Lung (tissue), 16 donors: ENCODE data around the gene IFT122. TPM values are rescaled to one million over a fixed set of nuclear protein-coding genes. Genes with fewer than 3 reads are reported as not detected.
"Not testable (repeated sequence)": the region's sequence is repeated elsewhere in the genome, so short reads cannot be mapped to it uniquely, and the experiment has no call there.

ENCODE experiments used
- ATAC-seq: fragments of 200-7000 bp; cut with Tn5 transposase; one replicate; pipeline ENCODE4 v1.9.1; 2020; ENCODE audit warnings: moderate number of reproducible peaks; ENCODE audit not compliant: insufficient read depth, low FRiP score
- DNase-seq, 3 donors: peaks; one replicate each; pipeline ENCODE4 v3.0.0-alpha.2; 2013 to 2017
- H3K27ac ChIP-seq, 2 donors: one replicate each; pipeline ENCODE4 v1.5.1; 2013; ENCODE audit warnings: mild to moderate bottlenecking in 2 of 2, moderate library complexity in 2 of 2, control low read depth in 1 of 2, inconsistent platforms in 1 of 2, low read depth in 1 of 2, low read length in 1 of 2
- H3K27me3 ChIP-seq, 3 donors: one replicate each; pipeline ENCODE4 v1.5.1; 2013; ENCODE audit warnings: low read length in 2 of 3; ENCODE audit not compliant: control insufficient read depth in 3 of 3, insufficient read depth in 3 of 3
- H3K36me3 ChIP-seq, 4 donors: one replicate each; pipeline ENCODE4 v1.5.1; 2013; ENCODE audit warnings: low read length in 4 of 4, mild to moderate bottlenecking in 1 of 4, moderate library complexity in 1 of 4; ENCODE audit not compliant: control insufficient read depth in 4 of 4, insufficient read depth in 4 of 4
- H3K4me1 ChIP-seq, 5 donors: one replicate each; pipeline ENCODE4 v1.5.1; 2013; ENCODE audit warnings: low read length in 5 of 5, mild to moderate bottlenecking in 2 of 5, moderate library complexity in 1 of 5; ENCODE audit not compliant: control insufficient read depth in 5 of 5, insufficient read depth in 5 of 5
- H3K4me3 ChIP-seq: one replicate; pipeline ENCODE4 v1.5.1; 2013; ENCODE audit warnings: mild to moderate bottlenecking, control low read depth, moderate library complexity
- H3K9ac ChIP-seq, 2 donors: one replicate each; pipeline ENCODE4 v1.5.1; 2013; ENCODE audit warnings: low read length in 2 of 2, control low read depth in 1 of 2; ENCODE audit not compliant: insufficient read depth in 1 of 2
- H3K9me3 ChIP-seq, 4 donors: one replicate each; pipeline ENCODE4 v1.5.1; 2013; ENCODE audit warnings: low read length in 3 of 4, mild to moderate bottlenecking in 1 of 4, moderate library complexity in 1 of 4; ENCODE audit not compliant: control insufficient read depth in 4 of 4, insufficient read depth in 3 of 4
- CTCF ChIP-seq: IDR thresholded peaks from 2 replicates; pipeline ENCODE4 v1.5.1; 2012; ENCODE audit warnings: mild to moderate bottlenecking; ENCODE audit errors: control extremely low read depth, extremely low read depth
- WGBS, 2 donors: extraction: QIAGEN DNeasy Blood & Tissue Kit; methylation state at CpG; one replicate each; pipeline ENCODE4 v1.1.7; 2013; 5-methylcytosine and 5-hydroxymethylcytosine counted together
- long read RNA-seq, 5 donors: transcript quantifications; one replicate each; lab custom pipeline, GENCODE V29; 2026
- polyA plus RNA-seq, 2 donors: library from polyadenylated mRNA; stranded (reverse); fragments of 200-250 nt; gene quantifications; one replicate each; pipeline ENCODE4 v1.2.1, GENCODE V29; 2013
- total RNA-seq, 2 donors: library from RNA; depleted of rRNA in 1 of 2; stranded (reverse); fragments of >200 nt in 1 of 2; gene quantifications; one replicate each; pipeline ENCODE4 v1.2.1, GENCODE V29; 2014 to 2021
- donor health status: control.
- donor health status: control.
- donor health status: Bipolar disorder and iron deficiency.
- donor health status: healthy.
- donor health status: DM: yes; HTN: yes; CAD: no.

The IFT122 gene
- total RNA-seq, result 10 to 100 TPM; 49.1 to 65.7 TPM
- polyA plus RNA-seq, result 10 to 100 TPM; 11.0 to 14.3 TPM
- long read RNA-seq, donor 1, partial matches to known transcripts, result 0 of 3 reads
- long read RNA-seq, donor 1, other reads (novel, unspliced or antisense), result 0 of 3 reads
- long read RNA-seq, donor 2, partial matches to known transcripts, result 0 of 5 reads
- long read RNA-seq, donor 2, other reads (novel, unspliced or antisense), result 0 of 5 reads
- long read RNA-seq, donor 3, partial matches to known transcripts, result 0 of 1 reads
- long read RNA-seq, donor 3, other reads (novel, unspliced or antisense), result 0 of 1 reads
- long read RNA-seq, donor 4, result 0 reads
- long read RNA-seq, donor 5, partial matches to known transcripts, result 0 of 1 reads
- long read RNA-seq, donor 5, other reads (novel, unspliced or antisense), result 0 of 1 reads

- Histone ChIP-seq H3K9me3 (no peaks in the 10 kb centered on the region), H3K27me3 (no peaks in the 10 kb centered on the region), H3K27ac (peak within 1 kb of the TSS; percentile 89 to 95), H3K36me3 (peaks cover 0 to 14% (median 12%) of the 10 kb centered on the region in 4 donors), H3K4me3 (peak within 1 kb of the TSS; percentile 90), H3K9ac (peak within 1 kb of the TSS; percentile 58 to 91), H3K4me1 (peaks cover 5 to 45% (median 18%) of the 10 kb centered on the region in 5 donors)
- ATAC-seq (peak; percentile 96), DNase-seq (peak; percentile 99)
- TF ChIP-seq CTCF, result no peak
- WGBS, 2 donors, result 0 to 1% methylated on average over 73 to 75 of the region's 75 CpGs
These were observed at the start of gene IFT122, which contains the start of gene MBD4 for GRCh38 chr3:129439817-129440617. Gene IFT122, plus strand, starts transcription at chr3:129440224. Its CDS starts 107 bp downstream, at chr3:129440331. Gene MBD4, minus strand, starts transcription at chr3:129439948. Its CDS starts 115 bp downstream, at chr3:129439833.

- 70 to 90% methylated on average over 4 of the region's 4 CpGs for WGBS, 2 donors
- not testable (repeated sequence) for H3K9me3 ChIP-seq, ATAC-seq, H3K9ac ChIP-seq, DNase-seq, H3K27me3 ChIP-seq, H3K4me3 ChIP-seq
- peaks cover 9 to 38% (median 17%) of the 10 kb centered on the region in 4 donors for H3K36me3 ChIP-seq
- peak overlapping the region in 1 of 2 donors; percentile 37 for H3K27ac ChIP-seq
- peaks cover 0 to 18% (median 0%) of the 10 kb centered on the region in 5 donors for H3K4me1 ChIP-seq
These were observed 48.4 kb upstream of the IFT122 start for GRCh38 chr3:129391583-129391982.

- Histone ChIP-seq H3K36me3 (peaks cover 9 to 33% (median 15%) of the 10 kb centered on the region in 4 donors), H3K4me1 (peaks cover 0 to 16% (median 0%) of the 10 kb centered on the region in 5 donors)
- WGBS, 2 donors, result 85 to 94% methylated on average over 7 to 8 of the region's 8 CpGs
- not testable (repeated sequence) for H3K27me3 ChIP-seq, DNase-seq, ATAC-seq, H3K9ac ChIP-seq, H3K4me3 ChIP-seq, H3K9me3 ChIP-seq, H3K27ac ChIP-seq
These were observed 47.7 kb upstream of the IFT122 start for GRCh38 chr3:129392106-129392887.

- no peaks in the 10 kb centered on the region for H3K27me3 ChIP-seq
- DNase-seq, result no peak
- H3K27ac ChIP-seq, result peak overlapping the region in 1 of 2 donors; percentile 4
- TF ChIP-seq CTCF, result no peak
- H3K36me3 ChIP-seq, result peaks cover 8 to 33% (median 13%) of the 10 kb centered on the region in 4 donors
- no peak overlapping the region for H3K4me3 ChIP-seq
- H3K9ac ChIP-seq, result no peak overlapping the region
- 68 to 80% methylated on average over 6 of the region's 6 CpGs for WGBS, 2 donors
- no peaks in the 10 kb centered on the region for H3K9me3 ChIP-seq
- H3K4me1 ChIP-seq, result peaks cover 0 to 17% (median 4%) of the 10 kb centered on the region in 5 donors
- no peak for ATAC-seq
These were observed 46.8 kb upstream of the IFT122 start for GRCh38 chr3:129393271-129393670.

GRCh38 chr3:129393760-129394564 lies 46.1 kb upstream of the IFT122 start:
- not testable (repeated sequence) for ATAC-seq, H3K9me3 ChIP-seq, H3K27me3 ChIP-seq, DNase-seq, H3K4me3 ChIP-seq, H3K9ac ChIP-seq
- Histone ChIP-seq H3K36me3 (peaks cover 8 to 33% (median 13%) of the 10 kb centered on the region in 4 donors), H3K27ac (peak overlapping the region in 1 of 2 donors; percentile 4), H3K4me1 (peaks cover 0 to 17% (median 4%) of the 10 kb centered on the region in 5 donors)
- WGBS, 2 donors, result 82 to 88% methylated on average over 9 to 14 of the region's 17 CpGs
